ENCODE results near the gene PDE12. TPM values are rescaled to one million over a fixed set of nuclear protein-coding genes. Genes with fewer than 3 reads are reported as not detected.
"Not testable (repeated sequence)": the region's sequence is repeated elsewhere in the genome, so short reads cannot be mapped to it uniquely, and the experiment has no call there.

PDE12 gene
- total RNA-seq, 1 donor from 2014 or later, result 8.6 TPM

- Mint-ChIP-seq H3K9me3 (peaks cover 4% of the 10 kb centered on the region), H3K4me1 (peaks cover 16% of the 10 kb centered on the region), H3K4me3 (no peak overlapping the region), H3K27ac (no peak overlapping the region), H3K36me3 (peaks cover 7% of the 10 kb centered on the region), H3K27me3 (ENCODE audit: insufficient read depth, low read depth) (peaks cover 3% of the 10 kb centered on the region)
- H3K4me3 ChIP-seq, result no peak overlapping the region
- peaks cover 16% of the 10 kb centered on the region for H3K4me1 ChIP-seq
- peaks cover 14% of the 10 kb centered on the region for H4K20me1 ChIP-seq (ENCODE audit: low read depth)
- H3K27ac ChIP-seq, result no peak overlapping the region
- H3F3A ChIP-seq (ENCODE audit: low read depth), result peaks cover 13% of the 10 kb centered on the region
- H3K27me3 ChIP-seq, result no peaks in the 10 kb centered on the region
- peaks cover 3% of the 10 kb centered on the region for H3K36me3 ChIP-seq
- DNase-seq (ENCODE audit: low spot score), result no peak
- H3K9me3 ChIP-seq (ENCODE audit: low read depth), result no peaks in the 10 kb centered on the region
- no peak overlapping the region for H3K9ac ChIP-seq
- H2AFZ ChIP-seq (replicated peaks), result no peak overlapping the region
- TF ChIP-seq CTCF (IDR thresholded peaks at IDR 0.05) (no peak), EZH2 (IDR thresholded peaks at IDR 0.05) (no peak), EZH2phosphoT487 (IDR thresholded peaks at IDR 0.05) (no peak)
- H3K4me2 ChIP-seq, result no peak overlapping the region
- H3K79me2 ChIP-seq (ENCODE audit: low read depth), result peaks cover 34% of the 10 kb centered on the region
Measured at GRCh38 chr3:57600195-57600594, 44.1 kb downstream of the PDE12 start.

GRCh38 chr3:57604971-57605370 lies 48.9 kb downstream of the PDE12 start:
- Histone ChIP-seq H3K4me1 (no peaks in the 10 kb centered on the region), H3F3A (ENCODE audit: low read depth) (no peaks in the 10 kb centered on the region), H2AFZ (replicated peaks) (no peak overlapping the region), H3K27me3 (no peaks in the 10 kb centered on the region), H3K27ac (no peak overlapping the region), H3K4me3 (no peak overlapping the region), H4K20me1 (ENCODE audit: low read depth) (no peaks in the 10 kb centered on the region), H3K9me3 (ENCODE audit: low read depth) (no peaks in the 10 kb centered on the region), H3K36me3 (no peaks in the 10 kb centered on the region), H3K79me2 (ENCODE audit: low read depth) (no peaks in the 10 kb centered on the region), H3K4me2 (no peak overlapping the region), H3K9ac (no peak overlapping the region)
- no peak for DNase-seq (ENCODE audit: low spot score)
- Mint-ChIP-seq H3K27me3 (ENCODE audit: insufficient read depth, low read depth) (no peaks in the 10 kb centered on the region), H3K4me1 (no peaks in the 10 kb centered on the region), H3K4me3 (no peak overlapping the region), H3K27ac (no peak overlapping the region), H3K36me3 (peaks cover 25% of the 10 kb centered on the region), H3K9me3 (peaks cover 31% of the 10 kb centered on the region)
- TF ChIP-seq EZH2 (IDR thresholded peaks at IDR 0.05) (no peak), EZH2phosphoT487 (IDR thresholded peaks at IDR 0.05) (no peak), CTCF (IDR thresholded peaks at IDR 0.05) (no peak)

GRCh38 chr3:57605683-57606082 lies 49.6 kb downstream of the PDE12 start:
- no peaks in the 10 kb centered on the region for H3K36me3 ChIP-seq
- no peaks in the 10 kb centered on the region for H3K27me3 Mint-ChIP-seq (ENCODE audit: insufficient read depth, low read depth)
- no peaks in the 10 kb centered on the region for H3K4me1 Mint-ChIP-seq
- no peaks in the 10 kb centered on the region for H3K27me3 ChIP-seq
- H3K9me3 Mint-ChIP-seq, result peaks cover 36% of the 10 kb centered on the region
- no peaks in the 10 kb centered on the region for H3F3A ChIP-seq (ENCODE audit: low read depth)
- no peak overlapping the region for H2AFZ ChIP-seq (replicated peaks)
- no peak for DNase-seq (ENCODE audit: low spot score)
- H3K79me2 ChIP-seq (ENCODE audit: low read depth), result no peaks in the 10 kb centered on the region
- no peaks in the 10 kb centered on the region for H3K9me3 ChIP-seq (ENCODE audit: low read depth)
- no peak overlapping the region for H3K4me2 ChIP-seq
- no peak for TF ChIP-seq CTCF (IDR thresholded peaks at IDR 0.05)
- no peak for TF ChIP-seq EZH2phosphoT487 (IDR thresholded peaks at IDR 0.05)
- TF ChIP-seq EZH2 (IDR thresholded peaks at IDR 0.05), result no peak
- no peak overlapping the region for H3K9ac ChIP-seq
- H3K4me3 ChIP-seq, result no peak overlapping the region
- no peak overlapping the region for H3K4me3 Mint-ChIP-seq
- H3K27ac Mint-ChIP-seq, result no peak overlapping the region
- H3K36me3 Mint-ChIP-seq, result peaks cover 27% of the 10 kb centered on the region
- H3K4me1 ChIP-seq, result no peaks in the 10 kb centered on the region
- H3K27ac ChIP-seq, result no peak overlapping the region
- no peaks in the 10 kb centered on the region for H4K20me1 ChIP-seq (ENCODE audit: low read depth)

- not testable (repeated sequence) for H3K4me3 Mint-ChIP-seq; H3K4me1 ChIP-seq; H3K36me3 ChIP-seq; H3K9me3 ChIP-seq (ENCODE audit: low read depth); DNase-seq (ENCODE audit: low spot score); H3F3A ChIP-seq (ENCODE audit: low read depth); H3K4me3 ChIP-seq; H3K9ac ChIP-seq; H3K4me2 ChIP-seq; H3K27me3 ChIP-seq; H3K27ac ChIP-seq; H4K20me1 ChIP-seq (ENCODE audit: low read depth); H3K27me3 Mint-ChIP-seq (ENCODE audit: insufficient read depth, low read depth); H3K27ac Mint-ChIP-seq; H2AFZ ChIP-seq (replicated peaks); H3K79me2 ChIP-seq (ENCODE audit: low read depth); H3K4me1 Mint-ChIP-seq
- Mint-ChIP-seq H3K36me3 (peaks cover 14% of the 10 kb centered on the region), H3K9me3 (peaks cover 25% of the 10 kb centered on the region)
Measured at GRCh38 chr3:57611870-57612269, 55.8 kb downstream of the PDE12 start.

Measured in neural progenitor cell (in vitro differentiated cells).